HFFc6 (cell line): Measurements from ENCODE around the gene MLPH. TPM values are rescaled to one million over a fixed set of nuclear protein-coding genes. Genes with fewer than 3 reads are reported as not detected.

ENCODE experiments used
- DNase-seq: peaks from one replicate; pipeline ENCODE4 v3.0.0-alpha.2; 2018
- H3K27ac Mint-ChIP-seq: 2 replicates; pipeline ENCODE4 v1.8.0; 2020; ENCODE audit warnings: mild to moderate bottlenecking, mixed read lengths
- H3K27me3 Mint-ChIP-seq: 2 replicates; pipeline ENCODE4 v1.8.0; 2021; ENCODE audit warnings: mild to moderate bottlenecking, moderate library complexity, mixed read lengths; ENCODE audit not compliant: insufficient read depth
- H3K36me3 Mint-ChIP-seq: 2 replicates; pipeline ENCODE4 v1.8.0; 2021; ENCODE audit warnings: low read depth, mixed read lengths
- H3K4me1 Mint-ChIP-seq: 2 replicates; pipeline ENCODE4 v1.8.0; 2020; ENCODE audit warnings: low read depth, mixed read lengths
- H3K4me3 Mint-ChIP-seq: 2 replicates; pipeline ENCODE4 v1.8.0; 2020; ENCODE audit warnings: mild to moderate bottlenecking, moderate library complexity, mixed read lengths
- H3K9me3 Mint-ChIP-seq: 2 replicates; pipeline ENCODE4 v1.8.0; 2020; ENCODE audit warnings: mild to moderate bottlenecking, mixed read lengths
- CTCF ChIP-seq: fragments of 200-600 bp; sonication (generic); IDR thresholded peaks from 2 replicates; pipeline ENCODE4 v1.5.0; 2021; ENCODE audit warnings: antibody characterized with exemption, mild to moderate bottlenecking
- total RNA-seq, 6 experiments: library from RNA; stranded (reverse); fragmentation: NEBNext Ultra II Directional; extraction: Animal tissue kit (Norgen Biotek cat#: 25700); gene quantifications; 2 replicates in 1 of 6; 3 replicates in 5 of 6; pipeline ENCODE4 v1.2.3, GENCODE V29; 2021

Gene MLPH
- total RNA-seq, 6 experiments from 2014 or later: 32.0 to 44.1 (median 41.0) TPM

- peaks cover 4% of the 10 kb centered on the region; the same call in 1 of the 2 replicates for H3K27me3 Mint-ChIP-seq
- H3K4me1 Mint-ChIP-seq: peaks cover 55% of the 10 kb centered on the region
- TF ChIP-seq CTCF: peak; percentile 75
- H3K36me3 Mint-ChIP-seq: 0 out of 2 replicates have a peak, but pooled peaks cover 5% of the 10 kb centered on the region
- no peaks in the 10 kb centered on the region for H3K9me3 Mint-ChIP-seq
- peak overlapping the region; percentile 70 for H3K27ac Mint-ChIP-seq
- DNase-seq: peak; percentile 43
- H3K4me3 Mint-ChIP-seq: peak overlapping the region; percentile 45; the same call in 1 of the 2 replicates
Observed at GRCh38 chr2:237451643-237452469, 35.2 kb upstream of the MLPH start.

- Mint-ChIP-seq H3K9me3 (no peaks in the 10 kb centered on the region), H3K4me1 (peaks cover 62% of the 10 kb centered on the region)
Observed at GRCh38 chr2:237452861-237453260, 34.2 kb upstream of the MLPH start.

GRCh38 chr2:237453671-237454070 lies 33.4 kb upstream of the MLPH start:
- Mint-ChIP-seq H3K4me1 (peaks cover 70% of the 10 kb centered on the region), H3K36me3 (peaks cover 14% of the 10 kb centered on the region; the same call in 1 of the 2 replicates), H3K4me3 (no peak overlapping the region), H3K9me3 (no peaks in the 10 kb centered on the region), H3K27me3 (peaks cover 1% of the 10 kb centered on the region; the same call in 1 of the 2 replicates), H3K27ac (peak overlapping the region; percentile 17)
- no peak for DNase-seq
- no peak for TF ChIP-seq CTCF

More at GRCh38 chr2:237452861-237453260, 34.2 kb upstream of the MLPH start:
- Mint-ChIP-seq H3K4me3 (no peak overlapping the region), H3K27ac (peak overlapping the region; percentile 70), H3K27me3 (peaks cover 2% of the 10 kb centered on the region), H3K36me3 (peaks cover 6% of the 10 kb centered on the region; the same call in 1 of the 2 replicates)
- DNase-seq: peak; percentile 46
- no peak for TF ChIP-seq CTCF

GRCh38 chr2:237455764-237456163 lies 31.3 kb upstream of the MLPH start:
- peaks cover 9% of the 10 kb centered on the region; the same call in 1 of the 2 replicates for H3K36me3 Mint-ChIP-seq
- peaks cover 81% of the 10 kb centered on the region for H3K4me1 Mint-ChIP-seq
- H3K27me3 Mint-ChIP-seq: peaks cover 1% of the 10 kb centered on the region; the same call in 1 of the 2 replicates
- no peak for DNase-seq
- H3K4me3 Mint-ChIP-seq: no peak overlapping the region
- peak overlapping the region; percentile 80; the same call in 1 of the 2 replicates for H3K27ac Mint-ChIP-seq
- no peak for TF ChIP-seq CTCF
- H3K9me3 Mint-ChIP-seq: no peaks in the 10 kb centered on the region

GRCh38 chr2:237456200-237456843 lies 30.7 kb upstream of the MLPH start:
- TF ChIP-seq CTCF: no peak
- peak overlapping the region; percentile 80 for H3K27ac Mint-ChIP-seq
- DNase-seq: peak; percentile 63
- H3K4me3 Mint-ChIP-seq: peak overlapping the region; percentile 7; the same call in 1 of the 2 replicates
- H3K4me1 Mint-ChIP-seq: peaks cover 81% of the 10 kb centered on the region
- H3K9me3 Mint-ChIP-seq: 0 out of 2 replicates have a peak, but pooled peaks cover 4% of the 10 kb centered on the region
- H3K27me3 Mint-ChIP-seq: peaks cover 1% of the 10 kb centered on the region; the same call in 1 of the 2 replicates
- peaks cover 13% of the 10 kb centered on the region; the same call in 1 of the 2 replicates for H3K36me3 Mint-ChIP-seq
